ENCODE data around the gene EMID1.

- TF ChIP-seq, protein P1, sequence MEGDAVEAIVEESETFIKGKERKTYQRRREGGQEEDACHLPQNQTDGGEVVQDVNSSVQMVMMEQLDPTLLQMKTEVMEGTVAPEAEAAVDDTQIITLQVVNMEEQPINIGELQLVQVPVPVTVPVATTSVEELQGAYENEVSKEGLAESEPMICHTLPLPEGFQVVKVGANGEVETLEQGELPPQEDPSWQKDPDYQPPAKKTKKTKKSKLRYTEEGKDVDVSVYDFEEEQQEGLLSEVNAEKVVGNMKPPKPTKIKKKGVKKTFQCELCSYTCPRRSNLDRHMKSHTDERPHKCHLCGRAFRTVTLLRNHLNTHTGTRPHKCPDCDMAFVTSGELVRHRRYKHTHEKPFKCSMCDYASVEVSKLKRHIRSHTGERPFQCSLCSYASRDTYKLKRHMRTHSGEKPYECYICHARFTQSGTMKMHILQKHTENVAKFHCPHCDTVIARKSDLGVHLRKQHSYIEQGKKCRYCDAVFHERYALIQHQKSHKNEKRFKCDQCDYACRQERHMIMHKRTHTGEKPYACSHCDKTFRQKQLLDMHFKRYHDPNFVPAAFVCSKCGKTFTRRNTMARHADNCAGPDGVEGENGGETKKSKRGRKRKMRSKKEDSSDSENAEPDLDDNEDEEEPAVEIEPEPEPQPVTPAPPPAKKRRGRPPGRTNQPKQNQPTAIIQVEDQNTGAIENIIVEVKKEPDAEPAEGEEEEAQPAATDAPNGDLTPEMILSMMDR (IDR thresholded peaks at IDR 0.05; ENCODE audit: low read depth, low read length), result no peak
- TF ChIP-seq, protein P2, sequence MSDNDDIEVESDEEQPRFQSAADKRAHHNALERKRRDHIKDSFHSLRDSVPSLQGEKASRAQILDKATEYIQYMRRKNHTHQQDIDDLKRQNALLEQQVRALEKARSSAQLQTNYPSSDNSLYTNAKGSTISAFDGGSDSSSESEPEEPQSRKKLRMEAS (IDR thresholded peaks at IDR 0.05; ENCODE audit: low read depth, low read length), result no peak
- TF ChIP-seq POLR2A (IDR thresholded peaks at IDR 0.05; ENCODE audit: extremely low read depth, insufficient read length), result no peak
Observed at GRCh38 chr22:29260601-29261315, 55.1 kb downstream of the EMID1 start.

All from NB4 (cell line).